Stimulated activated CD8-positive, alpha-beta memory T cell treated with anti-CD3 and anti-CD28 coated beads, Interleukin-15, amount 100 ng/mL, for 24 hours (primary cell): ENCODE data around the gene ITGA11.

Experiments
- DNase-seq: peaks from one replicate; pipeline ENCODE4 v3.0.0-alpha.2; 2020; ENCODE audit warnings: low read depth

Gene ITGA11

DNA sequence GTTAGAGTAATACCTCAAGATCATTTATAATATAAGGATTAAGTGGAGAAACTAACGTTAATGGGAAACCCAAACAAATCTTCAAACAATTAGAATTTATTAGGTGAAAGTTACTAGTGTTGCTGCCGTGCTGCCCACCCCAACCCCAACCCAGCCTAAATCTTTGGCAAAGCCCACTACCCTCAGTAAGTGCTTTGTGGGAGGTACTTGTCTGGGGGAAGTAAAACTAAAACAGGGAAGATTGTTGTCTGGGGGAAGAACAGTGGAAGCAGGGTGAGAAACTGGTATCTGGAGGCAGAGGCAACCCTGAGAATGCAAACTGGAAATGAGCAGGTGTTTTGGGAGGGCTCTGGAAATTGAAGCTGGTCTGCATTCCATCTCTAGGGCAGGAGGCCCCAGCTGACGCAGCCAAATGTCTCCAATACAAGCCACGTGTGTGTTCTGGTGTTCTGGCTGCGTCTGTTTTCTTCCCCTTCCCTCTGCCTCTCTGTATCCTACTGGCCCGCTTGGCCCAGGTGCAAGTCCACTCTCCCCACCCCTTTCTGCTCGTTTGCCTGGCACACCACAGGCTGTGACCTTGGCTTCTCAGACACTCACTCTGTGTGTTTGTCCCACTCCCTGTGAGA, 121.7 kb downstream of the ITGA11 start:
- DNase-seq: no peak

DNA sequence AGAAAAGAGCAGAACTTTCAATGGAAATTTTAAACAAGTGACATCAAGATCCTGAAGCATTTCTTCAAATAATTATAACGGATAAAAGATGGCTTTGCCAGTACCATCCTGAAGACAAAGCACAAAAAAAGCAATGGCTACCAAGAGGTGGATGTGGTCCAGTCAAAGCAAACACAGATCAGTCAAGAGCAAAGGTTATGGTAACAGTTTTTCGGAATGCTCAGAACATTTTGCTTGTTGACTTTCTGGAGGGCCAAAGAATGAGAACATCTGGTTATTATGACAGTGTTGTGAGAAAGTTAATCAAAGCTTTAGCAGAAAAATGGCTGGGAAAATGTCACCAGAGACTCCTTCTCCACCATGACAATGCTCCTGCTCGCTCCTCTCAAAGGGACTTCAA, 122.9 kb downstream of the ITGA11 start:
- no peak for DNase-seq

DNA sequence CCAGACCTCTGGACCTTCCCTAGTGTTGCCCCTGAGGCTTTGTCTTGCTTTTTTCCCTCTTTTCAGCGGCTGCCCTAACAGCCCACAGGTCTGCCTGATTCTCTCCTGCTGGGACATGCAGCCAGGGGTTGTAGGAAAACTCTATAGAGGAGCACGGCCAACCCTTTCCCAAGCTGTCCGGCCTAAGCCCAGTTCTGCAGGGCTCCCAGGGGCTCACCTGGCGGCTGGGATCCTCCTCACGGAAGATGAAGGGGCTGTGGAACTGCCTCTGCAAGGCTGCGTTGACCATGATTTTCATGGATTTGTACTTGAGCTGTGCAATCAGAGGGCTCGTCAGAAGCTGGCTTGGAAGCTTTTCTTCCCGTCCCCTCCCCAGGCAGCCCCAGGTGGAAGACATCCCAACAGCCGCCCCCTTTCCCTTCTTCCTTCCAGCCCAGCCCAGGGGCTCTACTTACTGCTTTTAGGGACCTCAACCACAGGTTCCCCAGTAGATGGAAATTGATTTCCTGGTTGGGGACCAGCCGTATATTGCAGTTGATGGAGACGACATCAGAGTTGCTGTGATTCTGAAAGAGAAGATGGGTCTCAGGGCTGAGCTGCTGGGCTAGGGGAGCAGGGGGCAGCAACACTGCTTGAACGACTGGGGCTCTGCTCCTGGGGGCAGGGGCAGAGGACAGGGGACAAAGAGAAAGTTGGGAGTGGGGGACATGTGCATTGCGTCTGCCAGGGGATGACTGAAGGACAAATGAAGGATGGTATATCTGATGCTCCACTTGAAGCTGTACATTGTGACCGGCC, 124.6 kb downstream of the ITGA11 start:
- DNase-seq: no peak

DNA sequence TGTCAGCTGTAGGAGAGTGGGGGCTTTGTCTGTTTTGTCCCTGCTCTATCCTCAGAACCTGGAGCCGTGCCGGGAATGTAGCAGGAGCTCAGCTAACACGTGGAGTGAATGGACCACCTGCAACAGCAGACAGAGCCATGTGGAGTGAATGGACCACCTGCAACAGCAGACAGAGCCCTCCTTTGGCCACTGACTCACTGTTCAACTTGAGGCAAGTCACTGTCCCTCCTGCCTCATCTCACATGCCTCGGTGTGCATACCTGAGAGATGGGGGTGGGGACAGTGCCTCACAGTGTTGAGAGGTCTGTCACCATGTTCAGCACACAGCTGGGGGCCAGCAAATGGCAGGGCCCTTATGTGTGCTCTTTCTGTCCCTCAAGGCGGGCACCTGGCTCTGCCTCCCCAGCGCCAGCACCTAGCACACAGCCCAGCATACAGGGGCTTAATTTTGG, 126.5 kb downstream of the ITGA11 start:
- DNase-seq: no peak

DNA sequence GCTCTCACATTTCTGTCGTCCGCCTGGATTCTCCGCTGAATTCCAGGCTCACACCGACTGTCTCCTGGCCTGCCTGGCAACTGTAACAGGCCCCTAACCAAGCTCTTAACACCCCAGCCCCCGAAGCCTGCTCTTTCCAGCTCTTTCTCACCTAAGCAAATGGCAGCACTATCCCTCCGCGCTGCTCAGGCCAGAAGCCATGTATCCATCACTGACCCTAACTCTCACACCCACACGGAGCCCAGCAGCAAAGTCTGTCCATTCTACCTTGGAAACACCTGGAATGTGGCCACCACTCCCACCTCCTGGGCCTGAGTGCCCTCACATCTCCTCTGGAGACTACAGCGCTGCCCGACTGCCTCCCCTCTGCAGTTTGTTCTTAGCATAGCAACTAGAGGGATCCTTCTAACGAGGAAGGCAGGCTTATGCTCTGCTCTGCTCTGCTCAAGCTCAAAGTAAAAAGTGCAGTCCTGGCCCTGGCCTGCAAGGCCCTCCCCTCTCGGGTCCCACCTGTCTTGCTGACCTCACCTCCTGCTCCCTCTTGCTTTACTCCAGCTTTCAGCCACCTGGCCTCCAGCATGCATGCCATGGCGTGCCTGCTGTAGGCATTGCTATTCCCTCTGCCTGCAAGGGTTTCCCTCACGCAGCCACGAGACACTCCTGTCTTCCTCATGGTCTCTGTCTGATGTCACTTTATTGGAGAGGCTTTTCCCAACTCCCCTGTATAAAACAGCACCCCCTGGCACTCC, 127.2 kb downstream of the ITGA11 start:
- DNase-seq: no peak

DNA sequence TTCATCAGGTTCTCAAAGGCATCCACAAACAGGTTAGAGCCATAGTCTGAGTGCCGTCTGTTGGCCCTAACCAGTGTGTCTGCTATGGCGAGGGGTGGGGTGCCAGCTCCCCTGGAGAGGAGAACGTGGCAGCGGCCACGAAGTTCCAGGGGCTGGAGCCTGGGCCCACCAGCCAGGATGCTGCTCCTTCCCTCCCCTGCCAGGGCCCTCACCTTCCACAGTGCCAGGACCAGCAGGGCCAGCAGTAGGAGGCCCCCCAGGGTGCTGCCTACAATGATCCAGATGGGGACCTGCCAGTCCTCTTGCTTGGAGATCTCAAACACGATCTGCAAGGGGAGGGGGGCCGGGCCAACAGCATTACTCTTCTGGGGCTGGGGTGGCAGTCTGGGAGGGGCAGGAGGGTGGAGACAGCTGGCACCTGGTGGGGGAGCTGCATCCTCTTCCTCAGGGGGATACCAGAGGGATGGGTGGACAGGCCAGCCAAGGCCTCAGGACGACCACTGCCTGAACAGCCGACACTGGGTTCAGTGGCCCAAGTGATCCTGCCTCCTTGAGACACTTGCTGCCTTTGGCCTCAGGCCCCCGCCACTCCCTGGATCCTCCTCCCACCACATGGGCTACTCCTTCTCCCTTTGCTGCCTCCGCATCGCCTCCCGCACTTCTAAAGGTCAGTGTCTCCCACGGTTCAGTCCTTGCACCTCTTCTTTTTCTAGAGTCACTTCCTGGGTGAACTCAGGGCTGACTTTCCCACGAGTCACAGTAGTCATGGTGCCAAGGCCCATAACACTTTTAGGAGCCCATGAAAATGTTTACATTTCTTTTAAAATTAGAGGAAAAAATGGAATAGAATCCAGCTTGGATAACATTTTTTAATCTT, 128.2 kb downstream of the ITGA11 start:
- DNase-seq: no peak

DNA sequence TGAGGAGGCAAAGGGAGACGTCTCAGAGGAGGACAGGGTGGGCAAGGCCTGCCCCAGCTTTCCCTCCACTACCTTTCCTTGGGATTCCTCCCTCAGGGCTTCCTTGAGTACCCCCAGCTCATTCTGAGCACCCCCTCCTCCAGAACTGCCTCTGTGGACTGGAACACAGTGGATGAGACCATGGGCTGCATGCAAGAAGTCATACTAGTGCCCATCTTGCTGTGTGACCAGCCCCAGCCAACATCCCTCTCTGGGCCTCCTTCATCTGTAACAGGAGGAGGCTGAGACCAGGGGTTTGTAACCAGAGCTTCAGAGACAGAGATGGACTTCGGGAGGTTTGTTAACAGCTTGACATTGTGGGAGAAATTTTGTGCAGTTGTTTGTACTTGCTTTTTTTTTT, 128.8 kb downstream of the ITGA11 start:
- DNase-seq: no peak

DNA sequence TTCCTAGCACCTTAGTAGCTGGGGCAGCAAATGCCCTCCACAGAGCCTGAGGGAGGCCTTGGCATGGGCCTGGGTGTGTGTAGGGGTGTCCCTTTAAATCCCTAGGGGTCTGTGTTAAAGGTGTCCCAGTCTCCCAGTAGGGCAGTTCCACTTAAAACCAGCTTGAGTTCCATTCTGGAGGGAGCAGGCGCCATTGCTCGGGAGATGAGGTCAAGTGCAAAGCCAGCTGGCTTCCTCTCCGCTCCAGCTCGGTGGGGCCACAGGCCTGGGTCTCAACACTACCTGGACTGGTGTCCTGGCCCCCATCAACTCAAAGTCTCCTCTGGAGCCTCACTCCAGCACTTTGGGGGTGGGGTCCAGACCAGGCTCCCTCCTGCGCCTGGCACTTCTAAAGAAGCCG, 129.2 kb downstream of the ITGA11 start:
- DNase-seq: no peak

DNA sequence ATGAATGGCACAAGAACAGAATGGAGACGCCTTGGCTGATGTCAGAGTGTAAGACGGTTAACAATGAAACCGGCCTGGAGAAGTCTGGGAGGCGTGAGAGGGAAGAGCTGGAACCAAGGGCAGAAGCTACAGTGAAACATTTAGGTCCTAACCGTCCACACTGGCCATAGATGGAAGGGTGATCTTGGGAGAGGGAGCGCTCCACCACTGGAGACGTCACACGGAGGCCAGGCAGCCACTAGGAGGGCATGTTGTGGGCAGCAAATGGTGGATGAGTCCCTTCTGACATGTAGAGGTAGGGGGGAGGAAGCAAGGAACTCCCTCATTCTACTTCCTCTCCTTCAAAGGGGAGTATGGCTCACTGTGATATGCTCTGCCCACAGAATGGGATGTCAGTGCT, 130.7 kb downstream of the ITGA11 start:
- no peak for DNase-seq

DNA sequence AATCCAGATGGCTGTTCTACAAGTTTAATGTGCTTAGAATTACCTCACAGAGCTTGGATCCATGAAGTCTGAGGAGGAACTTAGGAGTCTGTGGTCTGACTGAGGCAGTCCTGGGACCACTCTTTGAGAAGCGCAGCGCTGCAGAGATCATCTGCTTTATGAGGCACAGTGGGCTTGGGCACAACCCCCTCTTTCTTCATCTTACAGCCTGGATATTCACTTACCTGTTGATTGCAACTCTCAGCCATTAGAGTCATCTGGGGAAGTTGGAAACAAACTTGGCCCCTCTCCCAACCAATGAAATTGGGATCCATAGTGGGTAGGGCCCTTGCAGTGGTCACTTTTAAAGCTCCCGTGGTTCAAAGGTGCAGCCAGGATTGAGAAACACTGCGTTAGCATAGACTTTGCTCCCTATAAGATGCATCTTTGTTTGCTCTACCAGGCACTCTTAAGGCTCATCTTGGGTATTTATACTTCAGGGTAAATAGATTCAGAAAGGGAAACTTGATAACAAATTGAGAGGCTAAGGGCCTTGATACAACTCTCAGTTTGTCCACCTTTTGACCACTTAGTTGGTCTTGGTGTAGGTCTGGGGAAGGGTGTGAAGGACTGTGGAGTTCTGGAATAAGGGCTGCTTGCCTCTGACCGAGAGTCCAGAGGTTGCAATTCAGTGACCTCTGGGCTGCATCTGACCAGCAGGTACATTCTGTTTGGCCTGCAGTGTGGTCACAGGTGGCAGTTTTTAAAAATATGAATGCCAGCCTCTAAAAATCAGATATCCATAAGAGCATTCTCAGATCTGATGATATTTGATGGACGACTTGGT, 131.6 kb downstream of the ITGA11 start:
- DNase-seq: no peak

DNA sequence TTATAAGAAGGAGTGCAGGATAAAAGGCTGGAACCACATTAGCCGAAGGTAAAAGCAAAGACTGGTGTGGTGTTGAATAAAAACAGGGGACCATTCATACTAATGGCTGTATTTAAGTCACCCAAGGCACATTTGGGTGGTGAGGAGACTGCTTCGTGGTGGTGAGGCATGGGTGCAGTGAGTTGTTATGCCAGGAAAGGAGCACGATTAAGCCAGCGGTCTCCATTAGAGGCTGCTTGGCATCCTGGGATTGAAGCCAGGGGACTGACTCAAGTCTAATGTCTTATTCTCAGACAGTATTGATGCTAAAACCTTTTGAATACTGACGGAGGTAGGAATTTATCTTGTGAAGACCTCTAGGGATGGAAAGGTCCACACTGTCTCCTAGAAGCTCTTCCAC, 132.5 kb downstream of the ITGA11 start:
- DNase-seq: no peak

DNA sequence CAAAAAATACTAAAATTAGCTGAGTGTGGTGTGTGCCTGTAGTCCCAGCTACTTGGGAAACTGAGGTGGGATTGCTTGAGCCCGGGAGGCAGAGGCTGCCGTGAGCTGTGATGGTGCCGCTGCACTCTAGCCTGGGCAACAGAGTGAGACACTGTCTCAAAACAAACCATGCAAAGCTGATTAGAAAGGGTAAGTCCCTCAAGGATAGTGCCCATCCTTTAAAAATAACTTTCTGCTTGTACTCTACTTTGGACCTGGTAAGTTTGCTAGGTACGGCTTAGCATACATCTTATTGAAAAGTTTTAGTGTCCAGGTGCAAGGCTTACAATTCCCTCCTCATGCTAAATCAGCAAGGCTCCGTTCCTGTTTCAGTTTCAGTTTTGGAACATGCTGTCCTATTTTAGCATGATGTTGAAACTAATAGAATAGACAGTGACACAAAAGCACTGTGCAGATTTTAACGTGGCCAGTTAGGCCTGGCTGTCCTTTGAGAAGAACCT, 133.0 kb downstream of the ITGA11 start:
- no peak for DNase-seq

DNA sequence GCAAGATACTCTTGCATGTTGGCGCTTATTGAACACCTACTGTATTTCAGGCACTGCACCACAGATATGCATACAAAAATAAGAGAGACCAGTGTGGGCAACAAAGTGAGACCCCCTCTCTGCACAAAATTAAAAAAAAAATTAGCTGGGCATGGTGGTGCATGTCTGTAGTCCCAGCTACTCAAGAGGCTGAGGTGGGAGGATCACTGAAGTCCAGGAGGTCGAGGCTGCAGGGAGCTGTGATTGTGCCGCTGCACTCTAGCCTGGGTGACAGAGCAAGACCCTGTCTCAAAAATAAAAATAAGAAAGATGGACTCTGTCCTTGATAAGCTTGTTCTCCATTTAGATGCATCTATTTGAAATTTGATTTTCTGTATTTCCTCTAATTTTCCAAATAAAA, 133.6 kb downstream of the ITGA11 start:
- DNase-seq: no peak

DNA sequence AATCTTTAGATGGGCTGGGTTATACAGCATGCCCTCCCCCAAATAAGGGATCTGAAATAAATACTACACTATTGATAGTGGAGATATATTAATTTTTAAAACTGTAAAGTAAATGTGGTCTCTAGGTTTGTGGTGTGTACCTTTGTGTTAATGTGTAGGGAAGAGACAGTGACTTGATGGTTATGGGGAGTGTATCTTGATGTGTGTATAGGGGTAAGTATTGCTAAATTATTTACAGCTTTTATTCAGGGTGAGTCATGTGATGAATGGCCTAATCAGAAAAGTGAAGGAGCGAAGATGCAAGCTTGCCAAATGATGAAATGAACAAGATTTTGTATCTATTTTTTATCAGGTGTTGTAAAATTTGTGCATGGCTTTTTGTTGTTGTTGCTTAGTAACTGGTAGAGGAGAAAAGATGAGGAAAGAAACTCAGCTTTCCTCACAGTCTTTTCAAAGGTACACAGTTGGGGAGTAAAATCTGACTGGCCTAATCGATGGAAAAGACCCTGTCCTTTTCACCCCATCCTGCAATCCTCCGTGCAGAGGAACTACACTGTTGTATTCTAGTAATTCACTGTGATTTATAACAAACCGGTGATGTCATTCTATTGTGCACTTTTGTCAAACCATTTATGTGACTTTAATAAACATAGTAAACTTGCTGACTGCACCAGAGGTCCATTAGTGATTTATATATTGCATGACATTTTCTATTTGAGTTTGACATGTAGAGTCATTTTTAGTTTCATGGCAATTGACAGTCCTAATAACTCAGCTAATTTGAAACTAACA, 136.8 kb downstream of the ITGA11 start:
- DNase-seq: no peak

DNA sequence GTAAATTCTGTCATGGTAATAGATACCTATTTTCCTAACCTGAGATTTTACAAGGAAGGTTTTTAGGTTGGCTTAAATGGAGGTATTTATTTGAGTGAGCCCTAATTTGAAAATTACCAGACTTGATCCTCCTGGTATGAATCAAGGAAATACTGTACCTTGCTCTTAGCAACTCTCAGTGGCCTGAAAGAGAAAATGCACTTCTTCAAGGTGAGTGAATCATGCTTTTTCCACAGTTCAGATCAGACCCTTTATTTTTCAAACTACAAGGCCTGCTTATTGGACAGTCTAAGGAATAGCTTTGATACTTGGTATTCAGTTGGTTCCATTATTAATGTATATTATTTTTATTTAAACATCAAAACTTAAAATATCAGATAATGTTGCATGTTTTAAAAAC, 139.0 kb downstream of the ITGA11 start:
- DNase-seq: no peak

DNA sequence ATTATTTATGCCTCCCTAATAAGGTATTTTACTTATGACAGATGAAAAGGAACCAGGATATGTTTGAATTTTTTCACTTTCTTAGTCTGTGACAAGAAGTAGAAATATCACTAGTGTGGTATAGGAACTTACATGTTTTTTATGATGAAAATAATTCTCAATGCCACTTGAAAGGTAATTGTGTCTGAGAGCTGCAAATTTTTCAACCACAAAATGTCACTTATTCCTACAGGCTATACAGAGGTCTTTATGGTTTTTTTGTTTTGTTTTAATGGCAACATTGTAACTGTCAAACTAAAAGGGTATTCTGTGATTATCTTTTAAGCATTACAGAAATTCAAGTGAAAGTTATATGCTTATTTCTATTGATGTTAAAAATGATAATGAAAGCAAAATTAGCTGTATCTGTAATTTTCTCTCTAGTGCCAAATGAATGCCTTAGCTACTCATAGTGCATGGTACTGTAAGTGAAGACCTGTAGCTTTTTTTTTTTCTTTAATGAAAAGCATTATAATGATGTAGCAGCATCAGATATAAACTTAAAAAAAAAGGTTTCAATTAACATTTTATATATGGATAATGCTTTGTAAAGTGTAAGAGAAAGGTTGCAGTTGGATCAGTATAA, 139.7 kb downstream of the ITGA11 start:
- no peak for DNase-seq

DNA sequence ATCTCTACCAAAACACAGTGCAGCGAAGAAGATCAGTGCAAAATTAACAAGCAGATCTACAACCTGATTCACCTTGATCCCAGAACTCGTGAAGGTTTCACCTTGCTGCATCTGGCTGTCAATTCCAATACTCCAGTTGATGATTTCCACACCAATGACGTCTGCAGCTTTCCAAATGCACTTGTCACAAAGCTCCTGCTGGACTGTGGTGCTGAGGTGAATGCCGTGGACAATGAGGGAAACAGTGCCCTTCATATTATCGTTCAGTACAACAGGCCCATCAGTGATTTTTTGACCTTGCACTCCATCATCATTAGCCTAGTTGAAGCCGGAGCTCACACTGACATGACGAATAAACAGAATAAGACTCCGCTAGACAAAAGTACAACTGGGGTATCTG, 141.2 kb downstream of the ITGA11 start:
- DNase-seq: no peak

DNA sequence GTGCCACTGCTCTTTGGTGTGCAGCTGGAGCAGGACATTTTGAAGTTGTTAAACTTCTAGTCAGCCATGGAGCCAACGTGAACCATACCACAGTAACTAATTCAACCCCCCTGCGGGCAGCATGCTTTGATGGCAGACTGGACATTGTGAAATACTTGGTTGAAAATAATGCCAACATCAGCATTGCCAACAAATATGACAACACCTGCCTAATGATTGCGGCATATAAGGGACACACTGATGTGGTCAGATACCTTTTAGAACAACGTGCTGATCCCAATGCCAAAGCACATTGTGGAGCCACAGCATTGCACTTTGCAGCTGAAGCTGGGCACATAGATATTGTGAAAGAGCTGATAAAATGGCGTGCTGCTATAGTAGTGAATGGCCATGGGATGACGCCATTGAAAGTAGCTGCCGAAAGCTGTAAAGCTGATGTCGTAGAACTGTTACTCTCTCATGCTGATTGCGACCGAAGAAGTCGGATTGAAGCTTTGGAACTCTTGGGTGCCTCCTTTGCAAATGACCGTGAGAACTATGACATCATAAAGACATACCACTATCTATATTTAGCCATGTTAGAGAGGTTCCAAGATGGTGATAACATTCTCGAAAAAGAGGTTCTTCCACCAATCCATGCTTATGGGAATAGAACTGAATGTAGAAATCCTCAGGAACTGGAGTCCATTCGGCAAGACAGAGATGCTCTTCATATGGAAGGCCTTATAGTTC, 142.2 kb downstream of the ITGA11 start:
- DNase-seq: no peak

DNA sequence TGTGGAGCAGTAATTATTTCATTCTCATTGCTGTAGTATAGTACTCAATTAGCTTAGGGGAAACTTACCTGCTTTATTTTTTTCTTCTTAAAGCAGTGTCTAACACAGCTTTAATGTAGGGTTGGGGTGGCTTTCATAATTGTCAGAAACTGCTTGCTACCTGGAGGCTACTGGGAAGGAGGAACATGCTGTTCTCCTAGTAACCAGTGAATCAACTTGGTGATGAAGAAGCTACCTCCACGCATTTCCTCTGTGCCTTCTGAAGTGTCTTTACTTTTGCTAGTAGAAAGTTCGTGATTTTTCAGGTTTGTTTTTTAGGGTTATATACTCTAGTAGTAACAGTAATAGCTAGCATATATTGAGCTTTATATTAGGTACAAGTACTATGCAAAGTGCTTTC, 142.9 kb downstream of the ITGA11 start:
- DNase-seq: no peak
